ENCODE results near the gene DNAJB11. TPM values are rescaled to one million over a fixed set of nuclear protein-coding genes. Genes with fewer than 3 reads are reported as not detected.

The DNAJB11 gene
- total RNA-seq, 4 donors from 2014 or later, result 39.5 to 65.3 (median 47.3) TPM

DNA sequence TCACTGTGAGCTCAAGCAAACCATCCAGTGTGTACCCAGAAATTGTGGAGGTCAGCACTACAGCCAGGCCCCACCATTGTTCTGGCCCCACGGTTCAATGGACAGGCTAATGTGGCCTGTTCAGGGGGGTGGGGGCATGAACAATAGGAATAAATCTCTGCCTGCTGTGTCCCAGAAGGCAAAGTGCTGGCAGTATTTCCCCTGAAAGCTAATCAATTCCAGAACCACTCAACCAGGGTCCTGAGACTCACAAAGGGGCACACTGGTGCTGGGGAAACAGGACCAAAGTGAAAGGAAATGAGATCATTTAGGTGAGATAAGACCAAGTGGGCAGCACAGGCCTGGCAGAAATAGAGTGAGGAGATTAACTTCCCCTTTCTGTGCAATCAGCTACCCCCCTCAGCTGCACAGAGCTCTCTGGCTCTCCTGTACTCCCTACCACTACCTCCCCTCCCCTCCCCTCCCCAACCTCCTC lies 37.9 kb upstream of the DNAJB11 start:
- H3K36me3 ChIP-seq, result no peaks in the 10 kb centered on the region
- 75% methylated on average over 1 of the region's 1 CpG; no CpG with 5 or more reads in 1 of the 2 donors for WGBS, 2 donors
- TF ChIP-seq, protein P1, sequence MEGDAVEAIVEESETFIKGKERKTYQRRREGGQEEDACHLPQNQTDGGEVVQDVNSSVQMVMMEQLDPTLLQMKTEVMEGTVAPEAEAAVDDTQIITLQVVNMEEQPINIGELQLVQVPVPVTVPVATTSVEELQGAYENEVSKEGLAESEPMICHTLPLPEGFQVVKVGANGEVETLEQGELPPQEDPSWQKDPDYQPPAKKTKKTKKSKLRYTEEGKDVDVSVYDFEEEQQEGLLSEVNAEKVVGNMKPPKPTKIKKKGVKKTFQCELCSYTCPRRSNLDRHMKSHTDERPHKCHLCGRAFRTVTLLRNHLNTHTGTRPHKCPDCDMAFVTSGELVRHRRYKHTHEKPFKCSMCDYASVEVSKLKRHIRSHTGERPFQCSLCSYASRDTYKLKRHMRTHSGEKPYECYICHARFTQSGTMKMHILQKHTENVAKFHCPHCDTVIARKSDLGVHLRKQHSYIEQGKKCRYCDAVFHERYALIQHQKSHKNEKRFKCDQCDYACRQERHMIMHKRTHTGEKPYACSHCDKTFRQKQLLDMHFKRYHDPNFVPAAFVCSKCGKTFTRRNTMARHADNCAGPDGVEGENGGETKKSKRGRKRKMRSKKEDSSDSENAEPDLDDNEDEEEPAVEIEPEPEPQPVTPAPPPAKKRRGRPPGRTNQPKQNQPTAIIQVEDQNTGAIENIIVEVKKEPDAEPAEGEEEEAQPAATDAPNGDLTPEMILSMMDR (IDR thresholded peaks at IDR 0.05), result no peak
- no peak for TF ChIP-seq POLR2A (IDR thresholded peaks at IDR 0.05)

DNA sequence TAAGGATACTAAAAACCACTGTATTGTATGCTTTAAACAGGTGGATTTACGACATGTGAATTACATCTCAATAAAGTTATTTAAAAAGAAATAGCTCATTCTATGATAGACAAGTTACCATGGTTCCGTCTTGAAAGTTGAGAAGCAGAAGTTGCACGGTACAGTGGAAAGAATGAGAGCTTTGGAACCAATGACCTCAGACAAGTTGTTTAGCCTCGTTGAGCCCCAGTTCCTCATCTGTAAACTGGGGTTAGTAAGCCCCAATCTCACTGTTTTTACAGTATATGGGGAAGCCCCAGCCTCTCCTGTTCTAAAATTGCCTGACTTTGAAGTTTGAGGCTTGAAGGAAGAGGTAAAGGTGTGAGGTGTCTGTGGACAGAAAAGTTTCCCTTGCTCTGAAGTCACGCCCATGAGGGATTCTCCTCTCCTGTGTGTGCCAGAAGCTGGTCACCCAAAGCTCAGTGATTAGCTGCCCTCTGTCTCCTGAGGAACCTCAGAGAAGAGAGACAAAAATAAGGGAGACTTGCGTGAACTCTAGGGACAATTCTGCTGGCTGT lies 36.3 kb upstream of the DNAJB11 start:
- peaks cover 0 to 4% (median 0%) of the 10 kb centered on the region in 3 donors for H3K36me3 ChIP-seq
- no peak overlapping the region for H3K27ac ChIP-seq
- WGBS, 2 donors, result 63 to 71% methylated on average over 5 of the region's 6 CpGs
- no peaks in the 10 kb centered on the region for H3K9me3 ChIP-seq
- no peaks in the 10 kb centered on the region for H3K27me3 ChIP-seq
- peaks cover 0 to 8% (median 0%) of the 10 kb centered on the region in 3 donors for H3K4me1 ChIP-seq
- intact Hi-C loops (cut with DNase I), result no loop called here
- TF ChIP-seq POLR2A (IDR thresholded peaks at IDR 0.05), result no peak
- TF ChIP-seq, protein P1 (IDR thresholded peaks at IDR 0.05), result no peak
- H3K4me3 ChIP-seq, result no peak overlapping the region
- DNase-seq, result no peak

More for the DNA sequence above, 37.9 kb upstream of the DNAJB11 start:
- peaks cover 0 to 5% (median 0%) of the 10 kb centered on the region in 4 donors for H3K27me3 ChIP-seq
- no peak overlapping the region for H3K27ac ChIP-seq
- no peak overlapping the region for H3K4me3 ChIP-seq
- intact Hi-C loops (cut with DNase I), result no loop called here
- no peaks in the 10 kb centered on the region for H3K9me3 ChIP-seq
- DNase-seq, result no peak
- H3K4me1 ChIP-seq, result peaks cover 0 to 8% (median 0%) of the 10 kb centered on the region in 3 donors

DNA sequence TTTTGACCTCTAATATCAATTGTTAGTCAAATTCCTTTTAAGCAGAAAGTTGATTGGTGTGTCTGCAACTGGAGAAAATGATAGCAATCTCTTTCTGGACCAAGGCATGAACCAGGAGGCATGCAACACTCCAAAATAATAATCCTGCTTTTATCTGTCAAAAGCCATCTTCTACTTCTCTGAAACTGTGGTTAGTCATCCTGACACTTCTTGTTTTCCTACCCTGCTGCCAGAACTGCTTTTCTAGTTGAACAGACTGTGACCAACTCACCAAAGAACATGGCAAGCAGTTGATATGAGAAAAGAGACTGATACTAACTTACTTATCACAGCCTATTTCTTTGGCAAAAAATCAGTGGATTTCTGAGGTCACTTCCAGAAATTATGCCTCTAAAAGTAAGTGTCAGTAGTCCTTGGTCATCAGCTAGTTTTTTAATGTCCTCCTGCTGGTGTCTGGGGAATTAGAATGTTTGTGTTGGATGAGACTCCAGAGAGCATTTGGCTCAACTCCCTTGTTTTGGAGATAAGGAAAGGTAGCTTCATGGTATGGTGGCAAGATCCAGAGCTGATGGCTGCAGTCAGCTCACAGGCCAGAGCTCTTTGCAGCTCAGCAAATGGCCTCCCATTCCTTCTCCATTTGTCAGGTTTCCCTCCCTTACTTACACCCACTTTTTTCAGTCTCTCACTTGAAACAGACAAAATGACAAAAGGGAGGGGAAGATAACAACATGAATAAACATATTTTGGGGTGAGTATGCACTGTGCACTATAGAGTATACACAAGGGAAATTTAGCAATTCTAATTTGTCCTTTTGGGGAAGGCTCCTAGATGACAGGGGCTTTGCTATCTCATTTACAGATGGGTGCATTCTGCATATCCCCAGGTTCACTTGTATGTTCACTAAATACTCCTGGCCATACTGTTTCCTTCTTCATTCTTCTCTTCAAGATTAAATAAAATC lies 33.4 kb upstream of the DNAJB11 start:
- Histone ChIP-seq H3K4me1 (peaks cover 0 to 17% (median 3%) of the 10 kb centered on the region in 3 donors), H3K27ac (no peak overlapping the region), H3K9me3 (no peaks in the 10 kb centered on the region), H3K4me3 (no peak overlapping the region), H3K36me3 (peaks cover 0 to 4% (median 0%) of the 10 kb centered on the region in 3 donors), H3K27me3 (no peaks in the 10 kb centered on the region)
- intact Hi-C loops (cut with DNase I), result loop anchor here (5.0 kb wide), 1 partner anchor 280 kb away; no protein-coding TSS in a partner anchor
- TF ChIP-seq POLR2A (IDR thresholded peaks at IDR 0.05), result no peak
- TF ChIP-seq, protein P1 (IDR thresholded peaks at IDR 0.05), result no peak
- DNase-seq, result no peak

DNA sequence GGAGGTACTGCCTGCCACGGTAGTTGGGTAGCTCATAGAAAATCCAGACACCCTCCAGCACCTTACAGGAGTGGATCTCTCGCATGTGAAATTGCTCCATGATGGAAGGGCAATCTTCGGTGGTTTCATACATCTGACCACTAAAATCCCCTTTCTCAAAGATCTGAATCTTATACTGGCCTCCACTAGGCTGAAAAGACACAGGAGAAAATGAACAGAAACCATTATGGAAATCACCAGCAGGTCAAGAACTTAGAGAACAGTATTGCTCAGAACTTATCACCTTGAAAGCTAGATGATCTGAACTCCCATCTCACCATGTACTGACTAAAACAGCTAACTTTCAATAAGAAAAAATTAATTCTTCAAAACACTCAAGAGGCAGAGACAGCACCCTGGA lies 31.7 kb upstream of the DNAJB11 start:
- peaks cover 0 to 4% (median 0%) of the 10 kb centered on the region in 3 donors for H3K36me3 ChIP-seq
- peaks cover 0 to 17% (median 3%) of the 10 kb centered on the region in 3 donors for H3K4me1 ChIP-seq
- no peak overlapping the region for H3K4me3 ChIP-seq
- intact Hi-C loops (cut with DNase I), result loop anchor here (5.0 kb wide), 1 partner anchor 281 kb away; no protein-coding TSS in a partner anchor
- H3K9me3 ChIP-seq, result no peaks in the 10 kb centered on the region
- no peak for DNase-seq
- H3K27ac ChIP-seq, result no peak overlapping the region
- no peaks in the 10 kb centered on the region for H3K27me3 ChIP-seq
- TF ChIP-seq, protein P1 (IDR thresholded peaks at IDR 0.05), result no peak
- TF ChIP-seq POLR2A (IDR thresholded peaks at IDR 0.05), result no peak
- WGBS, 2 donors, result 83 to 95% methylated on average over 3 of the region's 3 CpGs
